ENCODE data around the gene P2RY6. TPM values are rescaled to one million over a fixed set of nuclear protein-coding genes. Genes with fewer than 3 reads are reported as not detected.

P2RY6 gene
- total and polyA plus RNA-seq, 2 experiments from 2014 or later, result 2.6 to 8.9 TPM

- Histone ChIP-seq H3K79me2 (peaks cover 4% of the 10 kb centered on the region), H3K4me1 (ENCODE audit: insufficient read depth) (peaks cover 8% of the 10 kb centered on the region), H3K9me2 (replicated peaks; ENCODE audit: insufficient read depth) (no peaks in the 10 kb centered on the region), H3K27ac (no peak overlapping the region), H3K27me3 (no peaks in the 10 kb centered on the region), H2AFZ (no peak overlapping the region), H4K20me1 (ENCODE audit: insufficient read depth, poor library complexity, severe bottlenecking) (no peaks in the 10 kb centered on the region), H3K9me3 (ENCODE audit: low read depth) (no peaks in the 10 kb centered on the region), H3K36me3 (replicated peaks; ENCODE audit: insufficient read depth, low read depth) (no peaks in the 10 kb centered on the region), H3K4me3 (no peak overlapping the region), H3K4me2 (no peak overlapping the region)
- TF ChIP-seq, protein P1, sequence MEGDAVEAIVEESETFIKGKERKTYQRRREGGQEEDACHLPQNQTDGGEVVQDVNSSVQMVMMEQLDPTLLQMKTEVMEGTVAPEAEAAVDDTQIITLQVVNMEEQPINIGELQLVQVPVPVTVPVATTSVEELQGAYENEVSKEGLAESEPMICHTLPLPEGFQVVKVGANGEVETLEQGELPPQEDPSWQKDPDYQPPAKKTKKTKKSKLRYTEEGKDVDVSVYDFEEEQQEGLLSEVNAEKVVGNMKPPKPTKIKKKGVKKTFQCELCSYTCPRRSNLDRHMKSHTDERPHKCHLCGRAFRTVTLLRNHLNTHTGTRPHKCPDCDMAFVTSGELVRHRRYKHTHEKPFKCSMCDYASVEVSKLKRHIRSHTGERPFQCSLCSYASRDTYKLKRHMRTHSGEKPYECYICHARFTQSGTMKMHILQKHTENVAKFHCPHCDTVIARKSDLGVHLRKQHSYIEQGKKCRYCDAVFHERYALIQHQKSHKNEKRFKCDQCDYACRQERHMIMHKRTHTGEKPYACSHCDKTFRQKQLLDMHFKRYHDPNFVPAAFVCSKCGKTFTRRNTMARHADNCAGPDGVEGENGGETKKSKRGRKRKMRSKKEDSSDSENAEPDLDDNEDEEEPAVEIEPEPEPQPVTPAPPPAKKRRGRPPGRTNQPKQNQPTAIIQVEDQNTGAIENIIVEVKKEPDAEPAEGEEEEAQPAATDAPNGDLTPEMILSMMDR (IDR thresholded peaks at IDR 0.05; ENCODE audit: poor library complexity), result no peak
- no peak for TF ChIP-seq EZH2phosphoT487 (IDR thresholded peaks at IDR 0.05; ENCODE audit: low read depth, severe bottlenecking, unreplicated experiment)
- TF ChIP-seq EZH2 (IDR thresholded peaks at IDR 0.05; ENCODE audit: borderline replicate concordance), result no peak
- 56% methylated on average over 3 of the region's 3 CpGs for WGBS (ENCODE audit: low lambda C conversion rate, missing lambda C conversion rate)
- DNase-seq (ENCODE audit: low spot score), result no peak
Observed at GRCh38 chr11:73277467-73277866, 5.3 kb downstream of the P2RY6 start.

GRCh38 chr11:73280626-73281025, 8.5 kb downstream of the P2RY6 start:
- Histone ChIP-seq H2AFZ (no peak overlapping the region), H3K27me3 (no peaks in the 10 kb centered on the region), H3K9me2 (replicated peaks; ENCODE audit: insufficient read depth) (no peaks in the 10 kb centered on the region), H3K9me3 (ENCODE audit: low read depth) (no peaks in the 10 kb centered on the region), H3K4me2 (no peak overlapping the region), H3K4me1 (ENCODE audit: insufficient read depth) (no peaks in the 10 kb centered on the region), H3K4me3 (no peak overlapping the region), H3K27ac (no peak overlapping the region), H4K20me1 (ENCODE audit: insufficient read depth, poor library complexity, severe bottlenecking) (no peaks in the 10 kb centered on the region), H3K36me3 (replicated peaks; ENCODE audit: insufficient read depth, low read depth) (no peaks in the 10 kb centered on the region), H3K79me2 (no peaks in the 10 kb centered on the region)
- TF ChIP-seq EZH2 (IDR thresholded peaks at IDR 0.05; ENCODE audit: borderline replicate concordance), result no peak
- TF ChIP-seq, protein P1 (IDR thresholded peaks at IDR 0.05; ENCODE audit: poor library complexity), result no peak
- no peak for DNase-seq (ENCODE audit: low spot score)
- 72% methylated on average over 5 of the region's 5 CpGs for WGBS (ENCODE audit: low lambda C conversion rate, missing lambda C conversion rate)

DNA sequence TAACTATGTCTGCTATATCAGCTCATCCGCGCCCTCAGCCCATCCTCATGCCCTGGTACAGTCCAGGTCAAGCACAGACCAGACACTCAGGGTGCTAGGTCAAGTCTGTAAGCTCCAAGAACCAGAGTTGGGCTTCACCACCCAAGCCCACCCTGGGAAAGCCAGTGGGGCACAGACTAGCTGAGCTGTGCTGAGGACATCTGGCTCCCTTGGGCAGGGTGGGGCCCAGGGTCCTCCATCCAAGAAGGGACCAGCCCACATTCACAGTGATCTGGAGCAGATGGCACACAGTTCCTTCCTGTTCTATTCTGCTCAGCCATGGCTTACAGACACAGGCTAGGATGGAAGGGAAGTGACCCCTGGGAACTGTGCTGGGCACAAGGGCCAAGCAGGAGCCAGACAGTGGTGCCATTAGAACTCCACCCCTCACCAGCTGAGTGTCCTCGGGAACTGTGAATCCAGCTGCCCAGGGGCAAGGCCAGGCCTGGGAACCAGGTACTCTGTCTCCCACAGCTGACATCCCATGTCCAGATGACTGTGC, 9.1 kb downstream of the P2RY6 start:
- H3K4me2 ChIP-seq, result no peak overlapping the region
- no peaks in the 10 kb centered on the region for H3K27me3 ChIP-seq
- TF ChIP-seq, protein P1 (IDR thresholded peaks at IDR 0.05; ENCODE audit: poor library complexity), result no peak
- TF ChIP-seq EZH2 (IDR thresholded peaks at IDR 0.05; ENCODE audit: borderline replicate concordance) (no peak), EZH2phosphoT487 (IDR thresholded peaks at IDR 0.05; ENCODE audit: low read depth, severe bottlenecking, unreplicated experiment) (no peak)
- H4K20me1 ChIP-seq (ENCODE audit: insufficient read depth, poor library complexity, severe bottlenecking), result no peaks in the 10 kb centered on the region
- H3K79me2 ChIP-seq, result no peaks in the 10 kb centered on the region
- H2AFZ ChIP-seq, result no peak overlapping the region
- H3K9me2 ChIP-seq (replicated peaks; ENCODE audit: insufficient read depth), result no peaks in the 10 kb centered on the region
- no peaks in the 10 kb centered on the region for H3K4me1 ChIP-seq (ENCODE audit: insufficient read depth)
- no peaks in the 10 kb centered on the region for H3K36me3 ChIP-seq (replicated peaks; ENCODE audit: insufficient read depth, low read depth)
- H3K27ac ChIP-seq, result no peak overlapping the region
- H3K9me3 ChIP-seq (ENCODE audit: low read depth), result no peaks in the 10 kb centered on the region
- DNase-seq (ENCODE audit: low spot score), result no peak
- no peak overlapping the region for H3K4me3 ChIP-seq
- WGBS (ENCODE audit: low lambda C conversion rate, missing lambda C conversion rate), result 95% methylated on average over 3 of the region's 3 CpGs
